SU-DHL-6 (cell line): ENCODE measurements around the gene AGAP1.

ENCODE experiments used
- H2AFZ ChIP-seq: fragments of 200-600 bp; sonication (generic); 2 replicates; pipeline ENCODE4 v1.6.1; 2014; ENCODE audit warnings: low read depth, mild to moderate bottlenecking, moderate library complexity, mixed read lengths, antibody characterized with exemption, low read length; ENCODE audit not compliant: severe bottlenecking
- H3F3A ChIP-seq: fragments of 200-600 bp; shearing (Covaris generic); 2 replicates; pipeline ENCODE4 v1.6.0; 2016; ENCODE audit warnings: antibody characterized with exemption, mild to moderate bottlenecking; ENCODE audit not compliant: insufficient read depth
- H3K27ac ChIP-seq: fragments of 200-600 bp; sonication (generic); 2 replicates; pipeline ENCODE4 v1.5.1; 2016; ENCODE audit warnings: low read depth, mild to moderate bottlenecking, low read length, moderate library complexity, mixed read lengths
- H3K27me3 ChIP-seq: fragments of 200-600 bp; sonication (generic), shearing (Covaris generic); 2 replicates; pipeline ENCODE4 v1.6.0; 2014; ENCODE audit warnings: mild to moderate bottlenecking, low read length
- H3K36me3 ChIP-seq: fragments of 200-600 bp; sonication (generic); 2 replicates; pipeline ENCODE4 v1.6.1; 2014; ENCODE audit warnings: mild to moderate bottlenecking, low read length, mixed read lengths
- H3K4me2 ChIP-seq: fragments of 300-600, 200-600 bp; shearing (Covaris generic), sonication (generic); 2 replicates; pipeline ENCODE4 v1.6.0; 2014; ENCODE audit warnings: low read length, low read depth, mild to moderate bottlenecking; ENCODE audit not compliant: poor library complexity, severe bottlenecking
- H3K4me3 ChIP-seq: fragments of 200-600 bp; sonication (generic); 2 replicates; pipeline ENCODE4 v1.5.1; 2014; ENCODE audit warnings: antibody characterized with exemption, low read length, mild to moderate bottlenecking, mixed read lengths; ENCODE audit not compliant: insufficient read depth, poor library complexity, severe bottlenecking
- H3K79me2 ChIP-seq: fragments of 200-600 bp; sonication (generic); 2 replicates; pipeline ENCODE4 v1.6.1; 2014; ENCODE audit warnings: mild to moderate bottlenecking, low read length, moderate library complexity; ENCODE audit not compliant: insufficient read depth
- H3K9ac ChIP-seq: fragments of 200-600 bp; sonication (generic); 2 replicates; pipeline ENCODE4 v1.7.0; 2014; ENCODE audit warnings: mild to moderate bottlenecking, low read length
- H3K9me2 ChIP-seq: fragments of 200-600 bp; sonication (generic); replicated peaks from 2 replicates; pipeline ENCODE4 v1.6.1; 2014; ENCODE audit warnings: low read length; ENCODE audit not compliant: insufficient read depth
- H3K9me3 ChIP-seq: fragments of 200-600 bp; sonication (generic); 2 replicates; pipeline ENCODE4 v1.6.1; 2014; ENCODE audit warnings: low read length, mixed read lengths; ENCODE audit not compliant: insufficient read depth
- H4K20me1 ChIP-seq: fragments of 200-600 bp; sonication (generic); 2 replicates; pipeline ENCODE4 v1.6.1; 2014; ENCODE audit warnings: low read depth, mild to moderate bottlenecking, antibody characterized with exemption, low read length, moderate library complexity, mixed read lengths
- EZH2phosphoT487 ChIP-seq: fragments of 200-600 bp; sonication (generic), shearing (Covaris generic); conservative IDR thresholded peaks from 2 replicates; pipeline ENCODE4 v1.6.1; 2018; ENCODE audit warnings: mild to moderate bottlenecking, antibody characterized with exemption, low read length, moderate library complexity, mixed read lengths
- TF ChIP-seq, protein P1 (sequence below): fragments of 200-600 bp; sonication (generic); IDR thresholded peaks from one replicate; pipeline ENCODE4 v1.5.1; 2017; ENCODE audit warnings: antibody characterized with exemption, mild to moderate bottlenecking, low read length, moderate library complexity; ENCODE audit not compliant: insufficient read depth, poor library complexity, severe bottlenecking

The AGAP1 gene

DNA sequence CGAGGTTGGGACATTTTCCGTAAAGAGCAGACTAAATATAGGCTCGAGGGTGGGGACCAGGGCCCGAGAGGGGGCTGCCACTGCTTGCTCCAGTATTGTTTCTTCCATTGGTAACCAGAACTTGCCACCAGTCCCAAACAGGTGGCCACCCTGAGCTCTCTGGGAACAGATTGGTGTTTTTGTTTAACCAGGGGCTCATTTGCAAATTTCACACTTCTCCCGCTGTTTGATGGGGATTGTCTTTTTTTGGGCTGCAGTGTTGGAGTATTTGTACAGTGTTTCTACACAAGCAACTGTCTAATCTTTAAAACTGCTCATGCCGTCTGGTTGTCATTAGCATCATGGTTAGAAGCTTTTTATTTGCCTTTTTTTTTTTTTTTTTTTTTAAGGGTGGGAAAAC, 8.5 kb downstream of the AGAP1 start:
- no peaks in the 10 kb centered on the region for H4K20me1 ChIP-seq
- no peaks in the 10 kb centered on the region for H3K27me3 ChIP-seq
- no peak overlapping the region for H3K27ac ChIP-seq
- no peaks in the 10 kb centered on the region for H3F3A ChIP-seq
- H3K9me2 ChIP-seq = no peaks in the 10 kb centered on the region
- no peak overlapping the region for H3K4me3 ChIP-seq
- no peaks in the 10 kb centered on the region for H3K36me3 ChIP-seq
- H3K9me3 ChIP-seq = no peaks in the 10 kb centered on the region
- H3K4me2 ChIP-seq = no peak overlapping the region
- TF ChIP-seq EZH2phosphoT487 = no peak
- TF ChIP-seq, protein P1, sequence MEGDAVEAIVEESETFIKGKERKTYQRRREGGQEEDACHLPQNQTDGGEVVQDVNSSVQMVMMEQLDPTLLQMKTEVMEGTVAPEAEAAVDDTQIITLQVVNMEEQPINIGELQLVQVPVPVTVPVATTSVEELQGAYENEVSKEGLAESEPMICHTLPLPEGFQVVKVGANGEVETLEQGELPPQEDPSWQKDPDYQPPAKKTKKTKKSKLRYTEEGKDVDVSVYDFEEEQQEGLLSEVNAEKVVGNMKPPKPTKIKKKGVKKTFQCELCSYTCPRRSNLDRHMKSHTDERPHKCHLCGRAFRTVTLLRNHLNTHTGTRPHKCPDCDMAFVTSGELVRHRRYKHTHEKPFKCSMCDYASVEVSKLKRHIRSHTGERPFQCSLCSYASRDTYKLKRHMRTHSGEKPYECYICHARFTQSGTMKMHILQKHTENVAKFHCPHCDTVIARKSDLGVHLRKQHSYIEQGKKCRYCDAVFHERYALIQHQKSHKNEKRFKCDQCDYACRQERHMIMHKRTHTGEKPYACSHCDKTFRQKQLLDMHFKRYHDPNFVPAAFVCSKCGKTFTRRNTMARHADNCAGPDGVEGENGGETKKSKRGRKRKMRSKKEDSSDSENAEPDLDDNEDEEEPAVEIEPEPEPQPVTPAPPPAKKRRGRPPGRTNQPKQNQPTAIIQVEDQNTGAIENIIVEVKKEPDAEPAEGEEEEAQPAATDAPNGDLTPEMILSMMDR = no peak
- H3K79me2 ChIP-seq = no peaks in the 10 kb centered on the region
- H2AFZ ChIP-seq = no peak overlapping the region
- H3K9ac ChIP-seq = no peak overlapping the region

DNA sequence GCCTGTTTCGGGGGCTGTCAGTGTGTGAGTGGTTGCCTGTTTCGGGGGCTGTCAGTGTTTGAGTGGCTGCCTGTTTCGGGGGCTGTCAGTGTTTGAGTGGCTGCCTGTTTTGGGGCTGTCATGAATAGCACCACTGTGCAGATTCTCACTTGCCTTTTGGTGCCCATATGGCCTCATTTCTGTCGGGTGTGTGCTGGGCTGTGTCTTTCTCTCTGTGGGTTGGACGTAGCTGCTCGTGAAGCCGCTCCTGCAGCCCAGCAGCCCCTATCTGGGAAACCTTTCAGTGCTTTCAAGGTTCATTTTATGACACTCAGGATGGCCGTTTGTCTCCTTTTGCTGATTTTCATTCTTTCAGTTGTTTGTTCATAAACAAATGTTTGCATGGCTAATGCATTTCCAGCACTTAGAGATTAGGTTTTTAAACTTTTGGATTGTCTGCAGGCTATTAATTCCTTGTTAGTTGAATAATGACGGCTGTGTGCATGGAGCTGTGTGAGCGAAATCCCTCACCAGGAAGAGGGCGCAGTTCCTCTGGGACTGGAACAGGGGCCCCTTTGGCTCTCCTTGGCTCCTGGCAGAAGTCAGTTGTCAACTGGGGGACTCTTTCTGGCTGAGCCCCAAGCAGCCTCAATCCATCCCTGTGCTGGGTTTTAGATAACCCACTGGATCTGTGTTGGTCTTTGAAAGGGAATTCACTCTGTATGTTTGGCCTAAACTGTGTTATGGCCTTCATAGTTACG, 10.8 kb downstream of the AGAP1 start:
- H2AFZ ChIP-seq = no peak overlapping the region
- no peaks in the 10 kb centered on the region for H3K27me3 ChIP-seq
- no peak overlapping the region for H3K4me3 ChIP-seq
- H3K9me3 ChIP-seq = no peaks in the 10 kb centered on the region
- no peak for TF ChIP-seq EZH2phosphoT487
- no peaks in the 10 kb centered on the region for H3K36me3 ChIP-seq
- H3K27ac ChIP-seq = no peak overlapping the region
- no peaks in the 10 kb centered on the region for H3K79me2 ChIP-seq
- H3K4me2 ChIP-seq = no peak overlapping the region
- H3F3A ChIP-seq = no peaks in the 10 kb centered on the region
- no peaks in the 10 kb centered on the region for H4K20me1 ChIP-seq
- no peaks in the 10 kb centered on the region for H3K9me2 ChIP-seq
- H3K9ac ChIP-seq = no peak overlapping the region

DNA sequence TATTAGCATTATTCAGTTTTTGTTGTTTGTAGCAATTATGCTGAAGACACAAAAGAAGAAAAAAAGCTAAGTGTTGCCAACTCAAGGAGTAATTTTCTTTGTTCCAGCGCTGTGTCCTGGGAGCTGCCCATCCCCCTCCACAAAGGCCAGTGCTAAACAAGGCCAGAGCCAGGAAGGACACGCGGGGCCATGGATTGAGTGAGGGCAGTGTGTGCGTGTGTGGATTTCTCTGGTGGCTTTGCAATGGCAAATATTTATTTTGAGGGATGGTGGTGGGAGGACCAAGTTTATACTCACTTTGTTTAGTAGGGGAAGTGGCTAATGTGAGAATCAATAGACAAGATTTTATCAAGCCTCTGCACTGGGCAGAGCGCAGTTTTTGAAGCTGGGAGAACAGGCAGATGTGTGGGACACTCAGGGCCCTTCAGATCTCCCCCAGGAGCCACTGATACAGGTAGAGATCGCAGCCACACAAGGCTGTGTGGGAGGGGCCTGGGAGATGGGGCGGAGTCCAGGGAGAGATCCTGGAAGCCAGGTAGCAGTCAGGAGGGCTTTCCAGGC, 11.4 kb downstream of the AGAP1 start:
- Histone ChIP-seq H3K9me2 (no peaks in the 10 kb centered on the region), H3K4me2 (no peak overlapping the region), H4K20me1 (no peaks in the 10 kb centered on the region), H3K9me3 (no peaks in the 10 kb centered on the region), H3K27me3 (no peaks in the 10 kb centered on the region), H3F3A (no peaks in the 10 kb centered on the region), H3K36me3 (no peaks in the 10 kb centered on the region), H3K9ac (no peak overlapping the region), H2AFZ (no peak overlapping the region), H3K4me3 (no peak overlapping the region), H3K27ac (no peak overlapping the region), H3K79me2 (no peaks in the 10 kb centered on the region)
- no peak for TF ChIP-seq EZH2phosphoT487
- TF ChIP-seq, protein P1 = no peak
